Esophagus mucosa (tissue), 1 donor: ENCODE data around the gene HMOX1. TPM values are rescaled to one million over a fixed set of nuclear protein-coding genes. Genes with fewer than 3 reads are reported as not detected.

Source experiments
- ATAC-seq: fragments of 200-7000 bp; cut with Tn5 transposase; one replicate; pipeline ENCODE4 v1.9.1; 2020
- total RNA-seq: library from RNA; stranded (reverse); gene quantifications from one replicate; pipeline ENCODE4 v1.2.4, GENCODE V29; 2023
- donor health status: DM: yes; HTN: yes; CAD: no.

The HMOX1 gene
- total RNA-seq, 1 donor from 2014 or later, result 27.8 TPM

DNA sequence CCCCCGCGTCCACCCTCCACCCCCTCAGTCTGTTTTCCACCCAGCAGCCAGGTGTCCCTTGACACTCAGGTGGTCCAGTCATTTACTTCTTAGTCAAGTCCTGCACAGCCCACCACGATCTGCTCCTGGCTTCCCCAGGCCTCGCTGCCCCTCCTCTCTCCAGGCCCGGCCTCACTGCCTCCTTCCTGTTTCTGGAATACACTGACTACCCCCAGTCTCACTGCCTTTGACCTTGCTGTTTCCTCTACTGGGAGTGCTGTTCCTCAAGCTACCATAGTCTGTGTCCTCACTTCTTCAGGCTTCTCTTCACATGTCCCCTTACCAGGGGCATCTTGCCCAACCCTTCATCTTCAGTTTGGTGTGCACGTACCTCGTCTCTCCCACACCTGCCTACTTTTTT lies 26.5 kb downstream of the HMOX1 start:
- no peak for ATAC-seq

DNA sequence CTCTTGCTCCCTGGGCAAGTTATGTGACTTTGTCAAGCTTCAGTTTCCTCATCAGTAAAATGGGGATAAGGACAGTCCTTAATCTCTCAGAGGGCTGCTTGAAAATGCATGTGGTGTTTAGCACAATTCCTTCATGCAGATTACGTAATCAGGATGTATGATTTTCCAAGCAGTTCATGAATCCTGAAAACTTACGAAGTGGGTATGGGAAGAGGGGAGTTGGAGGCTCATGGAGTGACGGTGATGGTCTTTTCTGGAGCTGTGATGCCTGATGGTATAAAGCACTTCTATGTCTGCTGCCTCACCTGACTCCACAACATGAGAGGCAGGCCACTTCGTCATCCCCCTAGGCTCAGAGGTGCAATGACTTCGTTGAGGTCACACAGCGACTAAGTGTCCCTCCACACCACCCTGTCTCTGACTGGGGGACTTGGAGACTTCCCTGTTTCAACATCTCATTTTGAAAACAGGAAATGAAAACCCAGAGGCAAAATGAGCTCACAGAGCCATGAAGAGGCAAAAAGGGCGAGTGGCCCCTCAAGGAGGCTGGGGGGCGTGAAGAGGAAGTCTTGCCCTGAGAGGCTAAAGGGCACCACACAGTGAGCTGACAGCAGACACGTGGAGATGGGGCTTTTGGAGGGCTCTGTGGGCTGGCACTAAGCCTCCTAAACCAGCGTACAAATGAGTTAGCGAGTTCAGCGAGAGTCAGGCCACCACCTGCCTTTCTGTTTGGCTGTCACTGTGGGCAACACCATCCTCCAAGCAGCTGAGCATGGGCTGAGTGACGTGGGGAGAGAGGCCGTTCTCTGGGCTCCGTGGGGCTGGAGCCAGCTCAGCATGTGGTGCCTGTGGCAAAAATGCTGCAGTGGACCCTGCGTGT lies 29.1 kb downstream of the HMOX1 start:
- peak; percentile 41 for ATAC-seq

DNA sequence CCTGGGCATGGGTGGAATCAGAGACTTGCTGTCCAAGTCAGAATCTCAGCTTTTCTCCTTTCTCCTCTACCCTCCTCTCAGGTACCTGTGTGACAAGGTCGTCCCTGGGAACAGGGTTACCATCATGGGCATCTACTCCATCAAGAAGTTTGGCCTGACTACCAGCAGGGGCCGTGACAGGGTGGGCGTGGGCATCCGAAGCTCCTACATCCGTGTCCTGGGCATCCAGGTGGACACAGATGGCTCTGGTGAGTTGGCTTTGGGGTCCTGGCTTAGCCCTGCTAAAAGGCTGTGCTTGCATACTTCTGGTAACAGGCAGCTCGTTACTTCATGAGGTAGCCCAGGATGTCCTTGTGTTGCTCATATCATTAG lies 29.8 kb downstream of the HMOX1 start:
- ATAC-seq, result no peak

DNA sequence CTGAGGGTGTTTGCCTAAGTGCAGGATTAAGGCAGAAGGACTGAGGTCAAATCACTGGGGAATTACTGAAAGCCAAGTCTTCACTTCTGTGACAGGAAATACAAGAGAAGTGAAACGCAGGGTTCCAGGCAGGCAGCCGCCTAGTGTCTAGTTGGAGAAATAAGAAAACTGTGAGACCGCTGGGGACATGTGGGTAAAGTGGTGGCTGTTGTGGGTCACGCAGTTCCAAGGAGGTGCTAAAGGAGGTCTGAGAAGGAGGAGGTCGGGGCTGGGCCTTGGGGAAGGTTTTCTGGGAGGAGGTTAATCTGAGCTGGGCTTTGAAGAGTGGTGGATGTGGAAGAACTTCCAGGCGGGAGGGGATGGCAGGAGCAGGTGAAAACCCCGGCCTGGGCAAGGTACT lies 30.2 kb downstream of the HMOX1 start:
- no peak for ATAC-seq

DNA sequence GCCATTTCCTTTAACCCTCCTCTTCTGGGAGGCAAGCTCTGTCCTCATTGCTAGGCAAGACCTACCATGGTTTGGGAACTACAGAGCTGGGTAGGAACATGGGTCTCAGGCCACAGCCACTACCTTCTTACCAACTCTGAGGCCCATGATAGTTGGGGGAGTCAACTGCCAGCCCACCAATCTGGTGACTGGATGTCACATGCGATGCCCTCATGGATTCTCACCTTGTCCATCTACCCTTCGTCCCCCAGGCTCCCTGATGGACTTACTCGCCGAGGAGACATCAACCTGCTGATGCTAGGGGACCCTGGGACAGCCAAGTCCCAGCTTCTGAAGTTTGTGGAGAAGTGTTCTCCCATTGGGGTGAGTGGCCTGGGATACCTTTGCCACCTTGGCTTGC lies 32.7 kb downstream of the HMOX1 start:
- no peak for ATAC-seq

DNA sequence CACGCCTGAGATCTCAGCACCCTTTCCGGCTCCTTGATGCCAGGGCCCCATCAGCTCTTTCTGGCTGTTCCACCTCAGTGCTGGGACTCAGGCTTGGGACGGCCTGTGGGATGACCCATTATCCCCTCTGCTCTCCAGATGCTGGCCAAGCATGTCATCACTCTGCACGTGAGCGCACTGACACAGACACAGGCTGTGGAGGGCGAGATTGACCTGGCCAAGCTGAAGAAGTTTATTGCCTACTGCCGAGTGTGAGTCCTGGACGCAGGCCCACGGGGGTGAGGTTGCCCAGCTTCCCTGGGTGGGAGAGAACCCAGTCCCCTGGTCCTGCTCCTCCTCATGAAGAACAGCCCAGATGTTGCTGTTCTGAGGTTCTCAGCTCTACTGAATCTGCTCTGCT lies 36.7 kb downstream of the HMOX1 start:
- peak; percentile 3 for ATAC-seq

DNA sequence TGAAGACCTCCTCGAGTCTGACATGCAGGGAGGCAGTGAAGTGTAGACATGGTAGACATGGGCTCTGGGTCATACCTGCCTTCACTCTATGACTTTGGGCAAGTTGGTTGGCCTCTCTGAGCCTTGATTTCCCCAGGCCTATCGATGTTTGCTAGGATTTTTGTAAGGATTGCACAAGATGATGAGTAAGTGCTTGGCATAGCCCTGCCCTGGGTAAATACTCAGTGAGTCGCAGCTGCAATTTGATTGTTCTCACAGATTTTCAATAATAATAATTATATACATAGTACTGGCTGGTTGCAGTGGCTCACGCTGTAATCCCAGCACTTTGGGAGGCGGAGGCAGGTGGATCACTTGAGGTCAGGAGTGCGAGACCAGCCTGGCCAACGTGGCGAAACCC lies 37.2 kb downstream of the HMOX1 start:
- peak; percentile 80 for ATAC-seq

DNA sequence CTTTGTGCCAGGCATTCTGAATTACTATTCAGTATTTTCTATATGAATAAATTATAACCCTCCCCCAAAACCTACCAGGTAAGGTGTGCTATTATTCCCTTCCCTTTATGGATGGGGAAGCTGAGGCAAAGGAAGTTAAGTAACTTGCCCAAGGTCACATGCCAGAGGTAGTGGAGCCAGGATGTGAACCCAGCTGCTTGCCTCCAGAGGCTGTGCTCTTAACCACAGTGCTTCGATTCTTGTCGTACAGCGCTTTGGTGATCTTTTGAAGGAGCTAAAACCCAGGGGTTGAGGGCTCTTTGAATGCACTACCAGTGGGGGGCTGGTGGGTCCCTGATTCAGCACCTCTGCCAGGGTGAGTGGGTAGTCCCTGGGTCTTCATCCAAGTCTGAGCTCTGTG lies 37.8 kb downstream of the HMOX1 start:
- no peak for ATAC-seq

DNA sequence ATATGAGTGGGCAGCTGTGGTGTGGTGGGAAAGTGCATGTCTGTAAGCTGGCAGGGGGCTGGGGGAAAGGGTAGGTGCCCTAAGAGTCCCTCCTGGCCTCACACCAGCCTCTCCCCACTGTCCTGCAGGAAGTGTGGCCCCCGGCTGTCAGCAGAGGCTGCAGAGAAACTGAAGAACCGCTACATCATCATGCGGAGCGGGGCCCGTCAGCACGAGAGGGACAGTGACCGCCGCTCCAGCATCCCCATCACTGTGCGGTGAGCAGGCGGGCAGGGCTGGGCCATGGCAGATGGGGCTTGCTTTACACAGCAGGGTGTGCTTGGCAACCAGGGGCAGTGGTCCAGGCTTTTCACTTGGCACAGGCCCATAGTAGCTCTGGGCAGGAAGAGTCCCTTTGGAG lies 38.9 kb downstream of the HMOX1 start:
- ATAC-seq, result no peak

DNA sequence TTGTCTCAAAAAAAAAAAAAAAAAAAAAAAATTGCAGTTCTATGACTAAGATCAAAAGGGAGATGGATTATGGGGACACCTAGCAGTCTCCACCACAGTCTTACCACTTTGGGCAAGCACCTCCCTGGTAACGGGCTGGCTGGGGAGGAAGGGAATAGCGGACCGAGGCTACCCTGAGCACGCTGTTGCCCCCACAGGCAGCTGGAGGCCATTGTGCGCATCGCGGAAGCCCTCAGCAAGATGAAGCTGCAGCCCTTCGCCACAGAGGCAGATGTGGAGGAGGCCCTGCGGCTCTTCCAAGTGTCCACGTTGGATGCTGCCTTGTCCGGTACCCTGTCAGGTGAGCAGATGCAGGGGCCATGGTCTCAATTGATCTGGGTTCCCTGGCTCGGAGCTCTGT lies 40.2 kb downstream of the HMOX1 start:
- no peak for ATAC-seq

DNA sequence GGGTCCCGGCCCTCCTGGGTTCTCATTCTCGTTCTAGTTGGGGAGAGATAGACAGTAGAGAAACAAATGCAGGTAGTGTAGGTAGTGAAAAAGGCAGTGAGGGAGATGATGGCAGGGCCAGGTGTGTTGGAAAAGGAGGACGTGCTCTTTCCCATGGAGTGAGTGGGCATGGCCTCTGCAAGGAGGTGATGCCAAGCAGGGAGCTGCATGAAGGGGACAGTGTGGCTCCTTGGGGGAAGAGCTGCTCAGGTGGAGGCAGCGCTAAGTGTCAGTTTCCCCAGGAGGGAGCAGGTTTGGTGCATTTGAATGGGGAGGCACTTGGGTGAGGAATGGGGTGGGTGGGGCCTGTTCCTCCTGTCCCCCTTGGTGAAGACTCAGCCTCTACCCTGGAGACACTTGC lies 41.2 kb downstream of the HMOX1 start:
- ATAC-seq, result no peak

DNA sequence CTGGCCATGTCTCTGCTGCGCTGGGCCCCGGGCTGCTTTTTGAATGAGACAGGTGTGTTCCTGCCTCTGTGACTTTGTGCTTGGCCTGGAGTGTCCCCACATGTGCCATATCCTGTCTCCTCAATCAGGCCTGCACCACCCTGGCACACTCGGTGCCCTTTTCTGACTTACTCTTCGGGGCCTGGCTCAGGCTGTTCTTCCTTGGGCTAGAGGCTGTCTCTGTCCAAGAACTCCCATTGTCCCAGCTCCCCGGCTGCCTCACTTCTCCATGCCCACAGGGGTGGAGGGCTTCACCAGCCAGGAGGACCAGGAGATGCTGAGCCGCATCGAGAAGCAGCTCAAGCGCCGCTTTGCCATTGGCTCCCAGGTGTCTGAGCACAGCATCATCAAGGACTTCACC lies 42.0 kb downstream of the HMOX1 start:
- ATAC-seq, result no peak

DNA sequence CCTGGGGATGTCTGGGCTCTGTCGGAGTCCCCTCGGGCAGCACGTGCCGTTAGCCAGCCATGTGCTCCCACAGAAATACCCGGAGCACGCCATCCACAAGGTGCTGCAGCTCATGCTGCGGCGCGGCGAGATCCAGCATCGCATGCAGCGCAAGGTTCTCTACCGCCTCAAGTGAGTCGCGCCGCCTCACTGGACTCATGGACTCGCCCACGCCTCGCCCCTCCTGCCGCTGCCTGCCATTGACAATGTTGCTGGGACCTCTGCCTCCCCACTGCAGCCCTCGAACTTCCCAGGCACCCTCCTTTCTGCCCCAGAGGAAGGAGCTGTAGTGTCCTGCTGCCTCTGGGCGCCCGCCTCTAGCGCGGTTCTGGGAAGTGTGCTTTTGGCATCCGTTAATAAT lies 43.2 kb downstream of the HMOX1 start:
- no peak for ATAC-seq

DNA sequence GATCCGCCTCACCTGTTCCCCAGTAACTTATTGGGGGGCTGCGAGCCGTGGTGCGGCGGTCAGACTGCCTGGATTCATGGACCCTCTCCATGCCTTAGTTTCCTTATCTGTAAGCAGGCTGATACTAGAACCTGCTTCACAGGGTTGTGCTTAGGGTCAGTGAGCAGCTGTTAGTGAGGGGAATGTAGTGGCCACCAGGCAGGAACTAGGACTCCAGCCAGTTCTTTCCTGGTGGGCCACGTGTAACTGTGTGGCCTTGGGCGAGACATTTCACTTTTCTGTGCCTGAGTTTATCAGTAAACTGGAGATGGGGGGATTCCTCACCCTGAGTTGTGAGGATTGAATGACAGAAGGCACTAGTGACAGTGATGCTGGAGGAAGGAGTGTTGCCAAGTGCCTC lies 43.9 kb downstream of the HMOX1 start:
- no peak for ATAC-seq

DNA sequence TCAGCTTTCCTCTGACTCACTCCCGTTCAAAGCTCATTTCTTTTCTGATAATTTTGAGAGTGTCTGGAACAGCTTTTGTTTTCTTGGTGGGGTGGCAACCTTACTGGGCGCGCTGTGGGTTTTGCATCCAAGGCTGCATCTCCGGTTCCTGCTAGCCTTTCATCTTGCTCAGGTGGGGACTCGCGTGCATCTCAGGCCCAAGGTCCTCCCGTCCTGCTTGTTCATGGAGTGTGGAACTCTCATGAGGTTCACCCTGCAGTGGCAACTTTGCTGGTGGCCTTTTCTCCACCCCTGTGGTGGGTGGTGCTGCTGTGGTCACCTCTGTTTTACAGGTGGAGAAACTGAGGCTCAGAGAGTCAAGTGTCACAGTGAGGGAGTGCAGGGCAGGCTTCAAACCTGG lies 44.6 kb downstream of the HMOX1 start:
- no peak for ATAC-seq

DNA sequence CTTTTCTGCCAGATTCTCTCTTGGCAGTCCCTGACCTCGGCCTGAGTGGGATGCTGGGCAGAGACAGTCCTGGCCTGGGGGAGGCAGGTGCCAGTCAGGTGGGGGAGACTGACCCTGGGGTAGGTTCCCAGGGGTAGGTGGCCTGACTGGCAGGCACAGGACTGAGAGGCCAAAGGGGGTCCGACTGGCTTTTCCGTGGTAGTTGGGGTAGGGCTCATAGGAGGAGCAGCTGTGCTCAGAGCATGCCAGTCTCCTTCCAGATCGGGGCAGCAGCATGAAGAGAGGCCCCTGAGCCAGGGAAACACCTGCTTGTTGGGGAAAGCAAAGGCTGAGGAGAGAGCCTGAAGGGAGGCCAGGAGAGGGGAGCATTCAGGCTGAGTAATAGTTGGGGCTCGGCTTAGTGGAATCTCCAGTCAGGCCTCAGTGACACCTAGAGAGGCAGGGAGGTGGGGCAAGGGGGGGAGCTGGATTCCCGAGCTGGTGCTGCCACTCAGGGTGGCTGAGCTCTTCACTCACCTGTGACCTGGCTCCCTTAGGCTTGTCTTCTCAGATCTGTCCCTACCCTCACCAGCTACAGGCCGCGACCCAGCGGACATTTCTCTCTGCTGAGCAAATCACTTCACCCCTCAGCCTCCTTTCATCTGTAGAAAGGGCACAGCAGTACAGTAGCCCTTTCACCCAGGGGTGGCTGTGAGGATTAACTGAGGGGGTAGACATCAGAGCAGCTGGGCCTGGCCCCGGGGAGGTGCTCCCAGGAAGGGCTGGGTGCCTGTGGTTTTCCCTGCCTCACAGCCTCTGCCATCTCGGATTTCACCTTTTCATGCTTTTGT lies 45.3 kb downstream of the HMOX1 start:
- ATAC-seq, result no peak

DNA sequence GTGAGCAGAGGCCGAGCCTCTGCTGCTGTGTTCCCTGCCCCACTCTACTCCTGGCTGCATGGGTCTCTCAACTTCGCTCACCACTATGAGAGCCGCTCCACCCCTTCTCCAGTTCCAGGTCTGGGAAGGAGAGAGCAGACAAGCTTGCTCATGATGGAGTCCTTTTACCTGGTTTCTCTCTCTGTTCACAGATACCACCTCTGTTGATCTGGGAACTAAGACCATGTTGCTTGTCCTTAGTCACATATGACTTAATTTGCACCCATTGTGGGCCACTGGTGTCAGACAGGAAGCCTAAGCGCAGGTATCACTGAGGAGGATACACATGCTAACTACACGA lies 45.9 kb downstream of the HMOX1 start:
- no peak for ATAC-seq

DNA sequence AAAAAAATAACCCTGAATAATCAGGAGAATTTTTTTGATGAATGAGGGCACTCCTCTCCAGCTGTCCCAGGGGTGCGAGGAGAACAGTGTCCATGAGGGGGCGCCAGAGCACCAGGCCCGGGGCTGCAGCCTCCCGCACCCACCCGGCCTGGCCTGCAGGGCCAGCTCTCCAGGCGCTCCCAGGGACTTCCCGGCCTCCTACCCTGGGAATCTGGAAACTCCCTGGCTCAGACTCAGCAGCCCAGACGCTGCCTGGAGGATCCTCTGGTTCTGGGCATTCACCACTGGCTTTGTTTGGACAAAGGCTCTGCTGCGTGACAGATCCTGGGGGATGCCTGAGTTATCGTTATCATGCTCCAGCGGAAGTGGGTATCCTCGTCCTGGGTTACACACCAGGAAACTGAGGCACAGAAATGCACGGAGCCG lies 50.0 kb downstream of the HMOX1 start:
- ATAC-seq, result peak; percentile 93

DNA sequence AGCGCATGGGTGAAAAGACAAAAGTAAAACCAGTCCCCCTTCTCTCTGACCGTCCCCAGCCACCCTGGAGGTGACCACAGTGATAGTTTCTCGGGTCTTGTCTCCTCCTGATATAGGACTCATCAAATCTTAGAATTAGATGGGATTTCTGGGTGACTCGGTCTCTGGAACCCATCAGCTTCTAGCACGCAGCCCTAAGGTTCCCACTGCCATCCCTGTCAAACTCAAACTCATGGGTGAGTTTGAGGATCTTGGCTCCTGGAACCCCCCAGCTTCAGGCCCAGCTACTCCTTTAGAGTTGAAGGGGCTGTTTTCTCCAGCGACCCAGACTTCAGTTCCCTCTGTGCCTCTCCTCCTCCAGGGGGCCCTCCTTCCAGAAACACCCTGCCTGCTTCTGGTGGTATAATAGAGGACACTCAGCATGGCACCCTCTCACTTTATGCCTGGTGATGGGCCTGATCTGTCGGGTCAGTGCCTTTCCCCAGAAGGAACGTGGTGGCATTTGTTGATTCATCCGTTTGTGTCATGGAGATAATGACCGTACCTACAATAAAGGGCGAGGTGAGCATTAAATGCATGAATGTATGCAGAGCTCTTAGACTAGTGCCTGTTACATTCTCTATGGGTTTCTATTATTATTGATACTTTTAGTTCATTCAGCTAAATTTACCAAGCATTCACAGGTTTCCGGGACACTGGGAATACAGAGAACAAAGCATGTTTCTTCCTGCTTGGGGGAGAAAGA lies 50.8 kb downstream of the HMOX1 start:
- ATAC-seq, result no peak

DNA sequence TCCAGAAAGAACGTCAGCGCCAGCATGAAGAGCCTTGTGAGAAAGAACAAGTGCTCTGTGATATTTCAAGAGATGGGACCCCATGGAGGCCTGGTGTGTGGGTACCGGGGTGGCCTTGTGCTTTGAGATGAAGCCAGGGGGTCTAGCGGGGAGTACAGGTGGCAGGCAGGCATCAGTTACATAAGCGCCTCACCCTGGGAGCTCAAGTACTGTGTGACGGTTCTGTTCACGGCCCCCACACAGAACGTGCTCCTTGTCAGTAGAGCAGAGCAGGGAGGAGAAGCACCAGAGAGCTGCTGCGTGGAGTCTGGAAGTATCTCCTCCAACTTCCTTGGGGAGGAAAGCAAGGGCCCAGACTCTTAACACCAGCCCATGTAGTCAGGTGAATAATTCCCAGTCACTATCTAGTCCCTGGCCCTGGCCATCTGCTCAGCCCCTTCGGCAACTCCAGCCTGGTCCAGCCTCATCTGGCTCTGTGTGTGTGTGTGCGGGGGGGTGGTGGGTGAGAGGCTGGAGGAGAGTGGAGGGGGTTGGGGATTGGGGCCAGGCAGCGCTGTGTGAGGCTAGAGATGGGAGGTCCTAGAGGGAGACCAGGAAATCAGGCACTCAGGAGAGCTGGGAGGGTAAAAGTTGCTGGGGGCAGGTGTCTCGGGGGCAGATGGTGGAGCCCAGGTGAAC lies 51.5 kb downstream of the HMOX1 start:
- no peak for ATAC-seq

DNA sequence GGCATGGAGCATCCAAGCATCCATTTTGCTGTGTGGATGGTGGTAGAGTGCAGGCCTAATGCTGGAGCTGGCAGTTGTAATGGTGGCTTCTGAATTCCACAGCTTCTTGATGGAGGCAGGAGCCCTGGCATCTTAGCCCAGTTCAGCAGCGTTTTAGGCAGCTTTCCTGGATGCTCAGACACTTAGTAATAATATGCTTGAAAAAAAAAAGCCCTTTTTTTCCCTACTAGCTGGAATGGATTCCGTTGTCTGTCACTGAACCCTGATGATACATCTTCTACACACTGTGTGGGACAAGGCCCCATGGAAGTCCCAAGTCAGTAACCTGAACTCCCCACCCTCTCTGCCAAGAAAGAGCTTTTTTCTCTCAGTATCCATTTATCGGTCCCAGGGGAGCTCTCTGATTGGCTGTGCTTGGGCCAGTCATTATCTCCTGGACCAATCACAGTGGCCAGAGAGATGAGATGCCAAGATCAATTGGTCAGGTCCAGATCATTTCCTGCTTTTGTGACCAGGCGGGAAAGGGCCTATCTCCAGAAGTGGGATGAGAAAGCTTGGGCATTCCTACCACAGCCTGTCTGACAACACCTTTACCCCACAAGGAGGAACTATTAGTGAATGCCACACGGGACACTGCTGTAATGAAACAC lies 53.3 kb downstream of the HMOX1 start:
- ATAC-seq, result no peak

DNA sequence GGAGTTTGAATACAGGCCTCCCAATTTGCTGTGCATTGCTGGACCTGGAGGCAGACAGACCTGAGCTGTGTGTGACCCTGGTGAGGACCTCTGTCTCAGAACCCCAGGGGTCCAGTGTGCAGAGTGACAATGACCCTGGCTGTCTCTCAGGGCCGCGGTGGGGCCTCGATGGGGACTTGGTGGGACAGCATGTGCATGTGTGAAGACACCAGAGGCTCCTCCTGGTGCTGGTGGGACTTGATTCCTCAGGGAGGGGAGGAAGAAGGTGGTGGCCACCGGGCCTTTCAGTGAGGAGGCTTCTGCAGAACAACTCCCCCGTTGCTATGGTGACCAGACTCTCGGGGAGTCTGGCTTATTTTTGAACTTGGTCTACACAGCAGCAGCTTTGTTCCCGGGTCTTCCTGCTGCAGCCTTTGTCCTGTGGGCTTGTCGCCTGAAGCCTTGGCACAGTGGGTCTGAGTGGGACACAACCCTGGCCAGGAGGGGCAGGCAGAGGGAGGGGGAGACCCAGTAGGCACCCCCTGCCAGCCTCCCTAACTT lies 54.4 kb downstream of the HMOX1 start:
- no peak for ATAC-seq
